HepG2 (cell line): ENCODE measurements around the gene CARS1. TPM values are rescaled to one million over a fixed set of nuclear protein-coding genes. Genes with fewer than 3 reads are reported as not detected.

ENCODE experiments used
- ATAC-seq: fragments of 200-7000 bp; cut with Tn5 transposase; 3 replicates; pipeline ENCODE4 v1.9.1; 2020; ENCODE audit warnings: mild to moderate bottlenecking, moderate library complexity
- BruUV-seq: library from RNA; stranded (reverse); fragments of 400-500 nt; replicated peaks from 2 replicates; lab custom pipeline; 2021; lab: Mats Ljungman, UMichigan
- CTCF ChIA-PET: fragments of 300-600 bp; formaldehyde crosslinking; extraction: SDS; loops from one replicate; lab custom pipeline; 2021; ENCODE audit warnings: low total read pairs, inconsistent platforms, low intra/inter-chr PET ratio; lab: Yijun Ruan, JAX
- POLR2A ChIA-PET: fragments of 350-600 bp; sonication (Branson Sonifier 250); formaldehyde crosslinking; loops from one replicate; lab custom pipeline; 2020; ENCODE audit warnings: antibody characterized with exemption, inconsistent platforms; lab: Yijun Ruan, JAX
- DNase-seq: peaks from one replicate; pipeline ENCODE4 v3.0.0-alpha.2; 2015; ENCODE audit warnings: low spot score
- FAIRE-seq: peaks from 3 replicates; lab custom pipeline; 2011; peaks lifted over from hg19 to GRCh38; lab: Jason Lieb, UNC
- H2AFZ ChIP-seq: one replicate; pipeline ENCODE4 v1.6.1; 2011; ENCODE audit warnings: low read length, inconsistent platforms
- H3K27ac ChIP-seq: fragments of 300-600 bp; 3 replicates; pipeline ENCODE4 v1.8.0; 2011; ENCODE audit warnings: mixed run types, mild to moderate bottlenecking, mixed read lengths, low read length, inconsistent platforms; ENCODE audit not compliant: insufficient read depth; ENCODE audit errors: extremely low read length
- H3K27me3 ChIP-seq, 2 experiments: fragments of 200-600 bp in 1 of 2; 2 replicates in 1 of 2; 3 replicates in 1 of 2; pipeline versions ENCODE4 v1.6.0 to v1.8.0; 2011; ENCODE audit warnings: low read length in 2 of 2, mild to moderate bottlenecking in 2 of 2, moderate library complexity in 2 of 2, inconsistent platforms in 1 of 2; ENCODE audit not compliant: insufficient read depth in 2 of 2, control insufficient read depth in 1 of 2
- H3K36me3 ChIP-seq, 2 experiments: fragments of 200-600 bp in 1 of 2; replicated peaks in 1 of 2; 2 replicates in 1 of 2; 3 replicates in 1 of 2; pipeline versions ENCODE4 v1.5.1 to v1.8.0; 2011; ENCODE audit warnings: low read length in 2 of 2, inconsistent platforms in 1 of 2; ENCODE audit not compliant: insufficient read depth in 2 of 2, control insufficient read depth in 1 of 2
- H3K4me1 ChIP-seq: 2 replicates; pipeline ENCODE4 v1.5.1; 2012; ENCODE audit warnings: low read length, inconsistent platforms; ENCODE audit not compliant: insufficient read depth
- H3K4me2 ChIP-seq: 2 replicates; pipeline ENCODE4 v1.6.0; 2011; ENCODE audit warnings: low read depth, low read length, inconsistent platforms
- H3K4me3 ChIP-seq, 3 experiments: fragments of 200-600 bp in 1 of 3; sonication (generic), shearing (Covaris generic) in 1 of 3; replicated peaks in 1 of 3; 2 replicates each; pipeline ENCODE4 v1.5.1; 2011 to 2016; ENCODE audit warnings: low read length in 3 of 3, inconsistent platforms in 2 of 3, low read depth in 2 of 3, mild to moderate bottlenecking in 2 of 3, control low read depth in 1 of 3, mixed read lengths in 1 of 3; ENCODE audit not compliant: insufficient read depth in 1 of 3
- H3K79me2 ChIP-seq: one replicate; pipeline ENCODE4 v1.6.1; 2011; ENCODE audit warnings: low read length, inconsistent platforms; ENCODE audit not compliant: insufficient read depth
- H3K9ac ChIP-seq: 2 replicates; pipeline ENCODE4 v1.6.0; 2011; ENCODE audit warnings: mild to moderate bottlenecking, low read depth, low read length, inconsistent platforms; ENCODE audit not compliant: insufficient read depth
- H3K9me3 ChIP-seq: 2 replicates; pipeline ENCODE4 v1.5.1; 2012; ENCODE audit warnings: mild to moderate bottlenecking, low read length
- H4K20me1 ChIP-seq: 2 replicates; pipeline ENCODE4 v1.6.0; 2011; ENCODE audit warnings: inconsistent platforms, mild to moderate bottlenecking, low read length, moderate library complexity; ENCODE audit not compliant: insufficient read depth
- CTCF ChIP-seq: sonication (generic); formaldehyde crosslinking; IDR thresholded peaks from 2 replicates; pipeline ENCODE4 v1.5.0; 2020; ENCODE audit warnings: mild to moderate bottlenecking, missing genetic modification reagents, moderate library complexity
- DMTF1 ChIP-seq: sonication (generic); formaldehyde crosslinking; IDR thresholded peaks from 2 replicates; pipeline ENCODE4 v1.4.0; 2020; ENCODE audit warnings: mild to moderate bottlenecking, missing genetic modification reagents
- MAF1 ChIP-seq: sonication (generic); formaldehyde crosslinking; IDR thresholded peaks from 2 replicates; pipeline ENCODE4 v1.5.0; 2020; ENCODE audit warnings: missing genetic modification reagents, borderline replicate concordance
- XBP1 ChIP-seq: sonication (generic); formaldehyde crosslinking; IDR thresholded peaks from 2 replicates; pipeline ENCODE4 v1.5.0; 2020; ENCODE audit warnings: missing genetic modification reagents
- WGBS: methylation state at CpG from one replicate; pipeline ENCODE4 v1.1.6; 2017; ENCODE audit warnings: low lambda C conversion rate; 5-methylcytosine and 5-hydroxymethylcytosine counted together
- in situ Hi-C: cut with HindIII; loops from 2 replicates; pipeline ENCODE4 v1.10.0; 2017; ENCODE audit warnings: low pct_unique_long_range_greater_than_20kb; ENCODE audit not compliant: extremely low pct_ligation_motif_present
- intact Hi-C: fragments of 100-400 bp; cut with micrococcal nuclease; formaldehyde crosslinking; loops from one replicate; pipeline ENCODE4 v1.10.0; 2022; ENCODE audit not compliant: unreplicated experiment
- polyA plus RNA-seq, 8 experiments: library from polyadenylated mRNA; depleted of rRNA in 3 of 8; stranded (reverse) in 7 of 8; unstranded in 1 of 8; fragments of >200 nt; fragmentation: Illumina TruSeq in 4 of 8; extraction: Trizol in 4 of 8; gene quantifications; 2 replicates each; pipeline versions ENCODE4 v1.2.1 to v1.2.3, GENCODE V29; 2011 to 2016; ENCODE audit warnings: low read depth in 4 of 8, missing spikeins in 1 of 8, mixed read lengths in 1 of 8; ENCODE audit not compliant: insufficient read depth in 1 of 8
- total RNA-seq, 5 experiments: library from RNA; depleted of rRNA; stranded (reverse); fragments of >200 nt; fragmentation: Illumina TruSeq; extraction: Trizol; gene quantifications; 2 replicates each; pipeline ENCODE4 v1.2.3, GENCODE V29; 2016; ENCODE audit warnings: low read depth in 1 of 5

The CARS1 gene
- total and polyA plus RNA-seq, 2 of the 13 experiments (the other 11 are each of a cell fraction or from before 2014, with no cell fraction given), result 33.8 to 47.0 TPM

- ChIA-PET CTCF (no interaction called here), POLR2A (no interaction called here)
- Histone ChIP-seq H2AFZ (no peak overlapping the region), H3K4me3 (no peak overlapping the region), H4K20me1 (peaks cover 41% of the 10 kb centered on the region), H3K9ac (no peak overlapping the region), H3K4me2 (no peak overlapping the region), H3K27me3 (no peaks in the 10 kb centered on the region), H3K36me3 (peaks cover 10 to 29% of the 10 kb centered on the region in 2 experiments; a peak in 4 of 5 replicates), H3K79me2 (peaks cover 42% of the 10 kb centered on the region), H3K9me3 (no peaks in the 10 kb centered on the region), H3K27ac (no peak overlapping the region), H3K4me1 (0 out of 2 replicates have a peak, but pooled peaks cover 6% of the 10 kb centered on the region)
- in situ Hi-C loops (no loop called here), intact Hi-C loops (no loop called here)
- DNase-seq (no peak), FAIRE-seq (no peak), ATAC-seq (peak; percentile 36; the same call in 1 of the 3 replicates)
- BruUV-seq, result no TSS peak
- WGBS, result 94% methylated on average over 8 of the region's 12 CpGs
- TF ChIP-seq XBP1 (CRISPR knock-in tag) (no peak), CTCF (CRISPR knock-in tag) (peak; percentile 38), MAF1 (CRISPR knock-in tag) (no peak)
Measured at GRCh38 chr11:3046190-3046589, 11.0 kb downstream of the CARS1 start.

GRCh38 chr11:3044915-3045314, 12.3 kb downstream of the CARS1 start:
- Histone ChIP-seq H4K20me1 (peaks cover 33% of the 10 kb centered on the region), H3K4me3 (no peak overlapping the region), H3K27ac (no peak overlapping the region), H3K79me2 (peaks cover 33% of the 10 kb centered on the region), H3K27me3 (no peaks in the 10 kb centered on the region), H3K9me3 (no peaks in the 10 kb centered on the region), H3K9ac (no peak overlapping the region), H2AFZ (no peak overlapping the region), H3K4me1 (0 out of 2 replicates have a peak, but pooled peaks cover 6% of the 10 kb centered on the region), H3K36me3 (peaks cover 10 to 42% of the 10 kb centered on the region in 2 experiments; a peak in 4 of 5 replicates), H3K4me2 (no peak overlapping the region)
- ChIA-PET CTCF (no interaction called here), POLR2A (no interaction called here)
- intact Hi-C loops, result no loop called here
- ATAC-seq (no peak), FAIRE-seq (no peak), DNase-seq (no peak)
- in situ Hi-C loops, result loop anchor here (5.0 kb wide), 1 partner anchor 47 kb away; no protein-coding TSS in a partner anchor
- BruUV-seq, result no TSS peak
- 93% methylated on average over 2 of the region's 12 CpGs for WGBS
- TF ChIP-seq DMTF1 (CRISPR knock-in tag), result no peak
